BE2C (cell line): Measurements from ENCODE around the gene MAGI2.

Source experiments
- DNase-seq: peaks from one replicate; pipeline ENCODE4 v3.0.0-alpha.2; 2020
- H3K27me3 ChIP-seq: fragments of 250-450 bp; sonication (Bioruptor Pico); 2 replicates; pipeline ENCODE4 v1.5.1; 2020; ENCODE audit warnings: mild to moderate bottlenecking
- H3K36me3 ChIP-seq: fragments of 250-450 bp; sonication (Bioruptor Pico); 2 replicates; pipeline ENCODE4 v1.5.1; 2020; ENCODE audit warnings: mild to moderate bottlenecking
- H3K4me1 ChIP-seq: fragments of 250-450 bp; sonication (Bioruptor Pico); 2 replicates; pipeline ENCODE4 v1.5.1; 2020
- H3K4me3 ChIP-seq: 2 replicates; pipeline ENCODE4 v1.5.1; 2011; ENCODE audit warnings: low read depth, low read length
- H3K9me3 ChIP-seq: fragments of 250-450 bp; sonication (Bioruptor Pico); 2 replicates; pipeline ENCODE4 v1.5.1; 2020
- CTCF ChIP-seq: IDR thresholded peaks from 2 replicates; pipeline ENCODE4 v1.5.1; 2012; ENCODE audit warnings: mild to moderate bottlenecking, low read depth, low read length

MAGI2 gene

GRCh38 chr7:78101076-78101475 is 1352.4 kb downstream of the MAGI2 start:
- no peak overlapping the region for H3K4me3 ChIP-seq
- no peaks in the 10 kb centered on the region for H3K9me3 ChIP-seq
- TF ChIP-seq CTCF, result no peak
- H3K4me1 ChIP-seq, result no peaks in the 10 kb centered on the region
- no peaks in the 10 kb centered on the region for H3K36me3 ChIP-seq
- DNase-seq, result no peak
- H3K27me3 ChIP-seq, result 0 out of 2 replicates have a peak, but pooled peaks cover 3% of the 10 kb centered on the region

GRCh38 chr7:78099715-78100394 is 1353.6 kb downstream of the MAGI2 start:
- no peaks in the 10 kb centered on the region for H3K36me3 ChIP-seq
- 0 out of 2 replicates have a peak, but pooled peaks cover 3% of the 10 kb centered on the region for H3K27me3 ChIP-seq
- H3K9me3 ChIP-seq, result no peaks in the 10 kb centered on the region
- no peaks in the 10 kb centered on the region for H3K4me1 ChIP-seq
- no peak for TF ChIP-seq CTCF
- DNase-seq, result no peak
- no peak overlapping the region for H3K4me3 ChIP-seq

- no peak for TF ChIP-seq CTCF
- DNase-seq, result no peak
- Histone ChIP-seq H3K4me1 (no peaks in the 10 kb centered on the region), H3K27me3 (0 out of 2 replicates have a peak, but pooled peaks cover 3% of the 10 kb centered on the region), H3K4me3 (no peak overlapping the region), H3K9me3 (no peaks in the 10 kb centered on the region), H3K36me3 (no peaks in the 10 kb centered on the region)
Measured at GRCh38 chr7:78095549-78095948, 1357.9 kb downstream of the MAGI2 start.

- H3K4me1 ChIP-seq, result no peaks in the 10 kb centered on the region
- TF ChIP-seq CTCF, result no peak
- H3K9me3 ChIP-seq, result no peaks in the 10 kb centered on the region
- H3K36me3 ChIP-seq, result no peaks in the 10 kb centered on the region
- H3K27me3 ChIP-seq, result no peaks in the 10 kb centered on the region
- no peak for DNase-seq
- no peak overlapping the region for H3K4me3 ChIP-seq
Measured at GRCh38 chr7:78092331-78092730, 1361.1 kb downstream of the MAGI2 start.

DNA sequence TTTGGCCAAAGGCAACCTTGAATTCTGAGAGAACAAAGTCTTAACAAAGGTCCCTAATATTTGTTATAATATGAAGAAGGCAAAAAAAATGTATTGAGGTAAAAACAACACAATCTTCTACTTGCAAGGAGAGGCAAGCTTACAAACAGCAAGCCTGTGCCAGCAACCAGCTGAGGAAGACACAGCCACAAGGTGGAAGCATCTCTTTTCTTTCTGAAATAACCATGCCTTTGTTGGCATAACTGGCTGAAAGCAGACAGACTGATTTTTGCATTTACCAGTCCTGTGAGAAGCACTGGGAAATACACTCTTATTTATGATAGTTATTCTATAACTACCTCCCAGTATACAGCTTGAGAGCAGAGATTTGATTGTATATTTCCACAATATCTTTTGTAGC is 1362.9 kb downstream of the MAGI2 start:
- Histone ChIP-seq H3K9me3 (no peaks in the 10 kb centered on the region), H3K36me3 (no peaks in the 10 kb centered on the region), H3K4me3 (no peak overlapping the region), H3K4me1 (no peaks in the 10 kb centered on the region), H3K27me3 (no peaks in the 10 kb centered on the region)
- no peak for DNase-seq
- TF ChIP-seq CTCF, result no peak; the same call in 1 of the 2 replicates

DNA sequence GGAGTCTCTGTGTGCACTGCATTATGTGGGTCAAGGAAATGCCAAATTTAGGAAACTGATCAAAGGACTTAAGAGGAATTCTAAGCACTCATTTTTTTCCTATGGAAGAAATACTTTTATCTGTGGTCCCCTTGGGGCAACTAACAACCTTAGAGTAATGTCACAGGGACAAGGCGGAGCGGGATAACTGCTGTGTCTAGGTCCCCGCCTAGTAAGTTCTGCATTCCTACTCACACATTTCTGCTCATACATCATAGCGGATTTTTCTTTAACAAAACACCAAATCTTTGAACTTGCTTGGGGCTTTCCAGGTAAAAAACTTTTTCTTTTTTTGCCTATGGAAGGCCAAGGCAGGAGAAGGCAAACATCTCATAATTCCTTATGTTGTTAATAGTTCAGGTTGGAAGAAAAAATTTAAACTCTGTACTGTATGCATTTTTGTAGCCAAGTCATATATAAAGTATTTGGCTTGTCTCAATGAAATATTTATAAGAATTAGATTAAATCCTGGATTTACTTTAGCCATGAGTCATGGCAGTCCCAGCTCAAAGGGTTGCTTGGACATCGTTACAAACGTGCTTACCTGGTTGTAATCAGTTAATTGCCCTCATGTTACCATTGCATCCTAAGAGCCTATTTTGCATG is 1369.9 kb downstream of the MAGI2 start:
- DNase-seq, result no peak
- 0 out of 2 replicates have a peak, but pooled peaks cover 3% of the 10 kb centered on the region for H3K27me3 ChIP-seq
- no peaks in the 10 kb centered on the region for H3K9me3 ChIP-seq
- no peak for TF ChIP-seq CTCF
- no peaks in the 10 kb centered on the region for H3K36me3 ChIP-seq
- no peak overlapping the region for H3K4me3 ChIP-seq
- no peaks in the 10 kb centered on the region for H3K4me1 ChIP-seq
